ENCODE data around the gene CROCC. TPM values are rescaled to one million over a fixed set of nuclear protein-coding genes. Genes with fewer than 3 reads are reported as not detected.

Gene CROCC
- total RNA-seq, 1 experiment from 2014 or later = 19.4 TPM

DNA sequence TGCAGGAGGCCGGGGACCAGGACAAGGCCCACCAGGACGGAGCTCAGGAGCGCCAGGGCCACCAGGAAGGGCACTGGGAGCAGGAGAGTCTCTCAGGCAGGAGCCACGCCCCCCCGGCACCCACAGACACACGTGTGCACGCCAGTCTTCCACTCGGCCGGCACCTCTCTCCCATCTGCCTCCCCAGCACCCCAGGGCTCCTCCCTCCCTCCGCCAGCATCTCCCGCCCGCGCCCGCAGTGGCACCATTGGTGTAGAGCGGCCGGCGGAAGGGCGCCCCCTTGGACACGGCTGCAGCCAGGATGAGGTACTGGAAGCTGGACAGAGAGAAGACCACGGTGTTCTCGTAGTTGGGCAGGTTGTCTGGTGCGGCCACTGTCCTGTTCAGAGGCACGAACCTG lies 64.8 kb downstream of the CROCC start:
- no peak overlapping the region for H3K27ac ChIP-seq
- DNase-seq = no peak
- no peaks in the 10 kb centered on the region for H3K9me3 ChIP-seq (replicated peaks)
- no peaks in the 10 kb centered on the region for H3K4me1 ChIP-seq
- H3K4me3 ChIP-seq = no peak overlapping the region
- no peaks in the 10 kb centered on the region for H3K27me3 ChIP-seq
- peaks cover 42% of the 10 kb centered on the region for H3K36me3 ChIP-seq

DNA sequence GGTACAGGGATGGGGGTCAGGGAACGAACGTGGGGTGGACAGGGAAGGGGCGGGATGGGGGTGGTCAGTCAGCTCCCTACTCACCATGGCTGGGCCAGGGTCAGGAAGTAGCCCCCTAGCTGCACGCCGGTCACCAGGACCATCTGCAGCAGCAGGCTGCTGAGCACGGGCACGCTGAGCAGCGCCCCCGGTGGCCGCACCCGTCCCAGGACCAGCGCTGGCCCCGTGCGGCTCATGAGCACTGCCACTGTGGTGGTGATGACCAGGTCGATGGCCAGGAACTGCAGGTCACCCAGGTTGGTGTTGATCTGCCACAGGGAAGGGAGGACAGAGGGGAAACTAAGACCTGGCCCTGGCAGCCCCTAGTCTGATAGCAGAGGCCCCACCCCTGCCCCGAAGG lies 65.2 kb downstream of the CROCC start:
- no peak overlapping the region for H3K4me3 ChIP-seq
- no peak for DNase-seq
- no peaks in the 10 kb centered on the region for H3K4me1 ChIP-seq
- H3K36me3 ChIP-seq = peaks cover 42% of the 10 kb centered on the region
- H3K9me3 ChIP-seq (replicated peaks) = no peaks in the 10 kb centered on the region
- no peak overlapping the region for H3K27ac ChIP-seq
- no peaks in the 10 kb centered on the region for H3K27me3 ChIP-seq

GRCh38 chr1:16988210-16988609 lies 66.5 kb downstream of the CROCC start:
- no peaks in the 10 kb centered on the region for H3K9me3 ChIP-seq (replicated peaks)
- no peak for DNase-seq
- H3K27me3 ChIP-seq = no peaks in the 10 kb centered on the region
- H3K4me1 ChIP-seq = no peaks in the 10 kb centered on the region
- H3K27ac ChIP-seq = no peak overlapping the region
- no peak overlapping the region for H3K4me3 ChIP-seq
- peaks cover 42% of the 10 kb centered on the region for H3K36me3 ChIP-seq

DNA sequence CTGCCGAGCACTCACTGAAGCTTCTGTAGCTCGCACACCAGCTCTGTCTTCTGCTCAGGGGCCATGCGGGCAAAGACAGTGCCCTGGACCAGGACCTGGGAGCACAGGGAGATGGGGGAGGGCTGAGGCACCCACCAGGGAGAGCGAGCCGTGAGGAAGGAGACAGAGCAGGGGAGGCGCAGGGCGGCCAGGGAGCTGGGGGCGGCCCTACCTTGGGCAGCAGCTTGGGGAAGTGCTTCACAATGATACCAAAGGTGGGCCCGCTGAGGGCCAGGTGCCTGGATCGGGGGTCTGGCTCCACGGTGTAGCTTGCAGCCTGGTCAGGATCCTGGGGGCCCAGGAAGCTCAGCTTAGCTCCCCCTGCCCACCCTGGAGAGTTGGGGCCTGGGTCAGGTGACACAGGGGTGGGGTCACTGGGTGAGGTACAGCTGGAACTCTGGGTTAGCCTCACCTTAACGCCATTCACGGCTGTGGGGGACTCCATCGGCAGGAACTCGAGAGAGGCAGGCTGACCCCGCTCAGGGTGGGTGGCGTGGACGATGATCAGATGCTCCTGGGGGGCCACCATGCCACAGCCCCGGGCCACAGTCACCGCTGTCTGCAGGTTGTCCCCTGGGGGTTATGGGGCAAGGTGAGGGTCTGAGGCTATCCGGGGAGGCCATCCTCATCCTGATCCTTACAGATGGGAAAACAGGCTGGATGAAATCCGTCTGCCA lies 68.1 kb downstream of the CROCC start:
- no peaks in the 10 kb centered on the region for H3K27me3 ChIP-seq
- DNase-seq = no peak
- peaks cover 50% of the 10 kb centered on the region for H3K36me3 ChIP-seq
- no peaks in the 10 kb centered on the region for H3K4me1 ChIP-seq
- no peaks in the 10 kb centered on the region for H3K9me3 ChIP-seq (replicated peaks)
- H3K27ac ChIP-seq = no peak overlapping the region
- no peak overlapping the region for H3K4me3 ChIP-seq

GRCh38 chr1:16991571-16991970 lies 69.8 kb downstream of the CROCC start:
- Histone ChIP-seq H3K4me1 (no peaks in the 10 kb centered on the region), H3K27ac (no peak overlapping the region), H3K9me3 (replicated peaks) (no peaks in the 10 kb centered on the region), H3K27me3 (no peaks in the 10 kb centered on the region), H3K36me3 (peaks cover 63% of the 10 kb centered on the region), H3K4me3 (no peak overlapping the region)
- no peak for DNase-seq

DNA sequence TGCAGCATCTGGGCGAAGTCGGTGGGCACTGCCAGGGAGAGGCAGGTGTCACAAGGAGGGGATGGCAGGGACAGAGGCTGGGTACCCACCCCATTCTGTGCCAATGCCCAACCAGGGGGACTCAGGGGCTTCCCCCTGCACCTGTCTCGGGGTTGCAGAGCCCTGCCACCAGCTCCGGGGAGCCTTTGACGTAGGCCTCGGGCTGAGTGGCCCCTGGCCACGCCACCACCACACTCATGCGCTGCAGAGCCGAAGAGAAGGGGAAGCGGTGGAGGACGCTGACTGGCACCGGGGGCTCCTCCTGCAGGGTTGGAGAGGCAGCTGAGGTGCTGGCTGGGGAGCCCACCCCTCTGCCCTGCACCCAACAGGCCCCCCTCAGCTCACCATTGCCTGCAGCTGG lies 70.4 kb downstream of the CROCC start:
- Histone ChIP-seq H3K4me1 (no peaks in the 10 kb centered on the region), H3K4me3 (no peak overlapping the region), H3K36me3 (peaks cover 65% of the 10 kb centered on the region), H3K9me3 (replicated peaks) (no peaks in the 10 kb centered on the region), H3K27ac (no peak overlapping the region), H3K27me3 (no peaks in the 10 kb centered on the region)
- DNase-seq = no peak

DNA sequence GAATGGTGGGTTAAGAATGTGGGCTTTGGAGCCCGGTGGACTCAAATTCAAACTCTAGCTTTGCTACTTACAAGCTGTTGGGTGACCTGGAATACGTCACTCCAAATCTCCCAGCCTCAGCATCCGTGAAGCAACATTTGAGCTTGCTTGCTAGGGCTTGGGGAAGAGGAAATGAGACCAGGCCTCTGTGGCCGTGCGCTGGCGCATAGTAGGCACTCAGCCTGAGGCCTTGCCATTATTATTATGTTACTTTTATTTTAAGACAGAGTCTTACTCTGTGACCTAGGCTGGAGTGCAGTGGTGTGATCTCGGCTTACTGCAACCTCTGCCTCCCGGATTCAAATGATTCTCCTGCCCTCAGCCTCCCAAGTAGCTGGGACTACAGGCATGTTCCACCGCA lies 70.9 kb downstream of the CROCC start:
- no peaks in the 10 kb centered on the region for H3K9me3 ChIP-seq (replicated peaks)
- H3K27ac ChIP-seq = no peak overlapping the region
- DNase-seq = no peak
- H3K36me3 ChIP-seq = peaks cover 63% of the 10 kb centered on the region
- no peaks in the 10 kb centered on the region for H3K4me1 ChIP-seq
- no peaks in the 10 kb centered on the region for H3K27me3 ChIP-seq
- no peak overlapping the region for H3K4me3 ChIP-seq

GRCh38 chr1:16993521-16994038 lies 71.8 kb downstream of the CROCC start:
- Histone ChIP-seq H3K4me3 (no peak overlapping the region), H3K27ac (no peak overlapping the region), H3K9me3 (replicated peaks) (no peaks in the 10 kb centered on the region), H3K36me3 (peaks cover 63% of the 10 kb centered on the region), H3K27me3 (no peaks in the 10 kb centered on the region), H3K4me1 (no peaks in the 10 kb centered on the region)
- no peak for DNase-seq

DNA sequence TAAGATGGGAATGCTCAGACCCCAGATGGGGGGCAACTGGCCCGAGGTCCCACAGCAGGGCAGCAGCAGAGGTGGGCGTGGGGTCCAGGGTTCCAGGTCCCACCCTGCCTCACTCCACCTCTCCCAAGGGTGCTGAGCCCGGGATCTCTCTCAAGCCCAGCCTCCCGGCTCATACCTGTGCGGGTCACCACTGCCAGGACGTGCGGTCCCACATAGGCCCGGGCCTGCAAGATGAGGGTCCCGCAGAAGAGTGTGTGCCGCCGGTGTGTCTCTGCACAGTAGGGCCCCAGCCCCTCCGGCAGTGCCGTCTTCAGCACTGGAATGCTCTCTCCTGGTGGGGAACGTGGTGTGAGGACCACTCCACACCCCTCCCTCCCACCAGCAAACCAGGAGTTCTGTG lies 75.1 kb downstream of the CROCC start:
- no peak overlapping the region for H3K4me3 ChIP-seq
- no peaks in the 10 kb centered on the region for H3K4me1 ChIP-seq
- H3K27ac ChIP-seq = no peak overlapping the region
- H3K27me3 ChIP-seq = no peaks in the 10 kb centered on the region
- no peaks in the 10 kb centered on the region for H3K9me3 ChIP-seq (replicated peaks)
- peaks cover 68% of the 10 kb centered on the region for H3K36me3 ChIP-seq
- DNase-seq = no peak

- Histone ChIP-seq H3K36me3 (peaks cover 77% of the 10 kb centered on the region), H3K9me3 (replicated peaks) (no peaks in the 10 kb centered on the region)
These were observed 76.9 kb downstream of the CROCC start for GRCh38 chr1:16998589-16998988.

DNA sequence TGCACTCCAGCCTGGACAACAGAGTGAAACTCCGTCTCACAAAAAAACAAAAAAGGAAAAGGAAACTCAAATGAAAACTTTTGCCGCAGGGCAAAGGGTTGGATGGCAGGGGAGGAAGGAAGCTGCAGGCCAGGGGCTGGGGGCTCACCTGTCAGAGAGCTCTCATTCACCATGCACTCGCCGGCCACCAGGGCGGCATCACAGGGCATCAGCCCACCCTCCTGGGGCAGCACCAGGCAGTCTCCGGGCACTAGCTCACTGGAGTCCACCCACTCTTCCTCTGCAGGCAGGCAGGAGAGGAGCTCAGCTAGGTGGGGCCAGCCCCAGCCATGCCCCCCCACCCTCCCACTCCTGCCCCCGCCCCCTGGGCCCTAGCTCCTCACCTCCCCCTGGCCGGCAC lies 78.1 kb downstream of the CROCC start:
- Histone ChIP-seq H3K4me3 (no peak overlapping the region), H3K9me3 (replicated peaks) (no peaks in the 10 kb centered on the region), H3K4me1 (peaks cover 16% of the 10 kb centered on the region), H3K27ac (no peak overlapping the region), H3K27me3 (no peaks in the 10 kb centered on the region), H3K36me3 (peaks cover 76% of the 10 kb centered on the region)
- no peak for DNase-seq

More at GRCh38 chr1:16998589-16998988, 76.9 kb downstream of the CROCC start:
- H3K4me3 ChIP-seq = no peak overlapping the region
- peaks cover 9% of the 10 kb centered on the region for H3K4me1 ChIP-seq
- H3K27ac ChIP-seq = no peak overlapping the region
- no peaks in the 10 kb centered on the region for H3K27me3 ChIP-seq
- DNase-seq = no peak

GRCh38 chr1:17001760-17002523 lies 80.2 kb downstream of the CROCC start:
- no peak overlapping the region for H3K27ac ChIP-seq
- H3K27me3 ChIP-seq = no peaks in the 10 kb centered on the region
- no peak overlapping the region for H3K4me3 ChIP-seq
- H3K9me3 ChIP-seq (replicated peaks) = no peaks in the 10 kb centered on the region
- H3K4me1 ChIP-seq = peaks cover 16% of the 10 kb centered on the region
- H3K36me3 ChIP-seq = peaks cover 65% of the 10 kb centered on the region
- no peak for DNase-seq

- H3K9me3 ChIP-seq (replicated peaks) = no peaks in the 10 kb centered on the region
- DNase-seq = no peak
- peaks cover 59% of the 10 kb centered on the region for H3K36me3 ChIP-seq
- no peaks in the 10 kb centered on the region for H3K27me3 ChIP-seq
- H3K27ac ChIP-seq = no peak overlapping the region
- no peak overlapping the region for H3K4me3 ChIP-seq
- peaks cover 16% of the 10 kb centered on the region for H3K4me1 ChIP-seq
These were observed 80.8 kb downstream of the CROCC start for GRCh38 chr1:17002524-17002902.

GRCh38 chr1:17004466-17005364 lies 83.0 kb downstream of the CROCC start:
- H3K27ac ChIP-seq = no peak overlapping the region
- H3K4me3 ChIP-seq = no peak overlapping the region
- H3K4me1 ChIP-seq = peaks cover 23% of the 10 kb centered on the region
- no peaks in the 10 kb centered on the region for H3K27me3 ChIP-seq
- no peak for DNase-seq
- peaks cover 41% of the 10 kb centered on the region for H3K36me3 ChIP-seq
- no peaks in the 10 kb centered on the region for H3K9me3 ChIP-seq (replicated peaks)

DNA sequence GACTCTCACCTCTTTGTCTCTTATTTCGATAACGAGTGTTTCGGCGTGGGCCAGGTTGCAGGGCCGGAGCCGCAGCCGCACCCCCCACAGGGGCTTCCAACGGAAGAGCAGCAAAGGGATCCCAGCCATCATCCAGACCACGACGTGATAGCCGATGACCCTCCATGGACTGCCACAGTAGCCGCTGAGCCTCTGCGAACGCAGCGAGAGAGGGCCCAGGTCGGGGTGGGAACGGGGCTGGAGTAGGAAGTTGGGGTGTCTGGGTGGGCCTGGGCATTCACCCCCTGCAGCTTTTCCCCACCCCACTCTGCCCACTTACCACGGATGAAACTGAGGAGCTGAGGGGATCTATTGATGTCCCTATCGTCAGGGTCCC lies 83.6 kb downstream of the CROCC start:
- H3K4me1 ChIP-seq = peaks cover 28% of the 10 kb centered on the region
- H3K27me3 ChIP-seq = no peaks in the 10 kb centered on the region
- no peaks in the 10 kb centered on the region for H3K9me3 ChIP-seq (replicated peaks)
- no peak overlapping the region for H3K27ac ChIP-seq
- no peak for DNase-seq
- H3K36me3 ChIP-seq = peaks cover 37% of the 10 kb centered on the region
- no peak overlapping the region for H3K4me3 ChIP-seq

Measured in SJCRH30 (cell line).